ENCODE results near the gene TRIM15. TPM values are rescaled to one million over a fixed set of nuclear protein-coding genes. Genes with fewer than 3 reads are reported as not detected.

Gene TRIM15
- total and polyA plus RNA-seq, 2 experiments from 2014 or later: not detected

DNA sequence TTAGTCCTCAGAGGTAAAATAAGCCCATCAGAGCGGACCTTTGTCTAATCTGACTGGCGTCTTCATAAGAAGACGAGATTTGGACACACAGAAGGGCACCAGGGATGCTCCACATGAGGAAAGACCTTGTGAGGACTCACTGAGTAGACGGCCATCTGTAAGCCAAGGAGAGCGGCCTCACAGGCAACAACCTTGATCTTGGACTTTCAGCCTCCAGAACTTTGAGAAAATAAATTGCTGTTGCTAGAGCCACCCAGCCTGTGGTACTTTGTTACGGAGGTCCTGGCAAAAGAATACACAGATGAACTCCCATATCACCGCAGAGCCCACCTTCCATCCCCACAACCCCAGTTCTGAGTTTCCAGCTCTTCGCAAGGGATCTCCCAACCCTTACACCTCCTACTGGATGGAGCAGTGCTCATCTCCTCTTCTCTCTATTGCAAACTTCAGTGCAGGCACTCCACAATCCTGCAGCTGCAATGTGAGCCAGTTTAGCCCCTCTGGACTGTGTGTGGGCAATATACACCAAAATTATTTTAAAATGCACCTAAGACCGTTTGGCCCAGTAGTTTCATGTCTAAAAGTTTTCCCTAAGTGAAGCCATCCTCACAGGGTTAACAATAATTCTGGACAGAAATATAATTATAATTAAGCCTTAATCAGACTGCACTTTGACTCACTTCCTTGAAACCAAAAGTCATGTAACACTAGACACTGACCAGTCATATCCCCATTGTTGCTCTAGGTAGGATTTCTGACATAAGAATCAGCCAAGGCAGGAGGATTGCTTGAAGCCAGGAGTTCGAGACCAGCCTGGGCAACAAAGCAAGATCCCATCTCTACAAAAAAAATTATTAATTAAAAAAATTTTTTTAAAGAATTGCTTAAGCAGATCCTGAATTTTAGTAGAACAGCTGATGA lies 41.6 kb upstream of the TRIM15 start:
- in situ Hi-C loops (cut with MboI): no loop called here
- Histone ChIP-seq H3K27ac (no peak overlapping the region), H4K20me1 (ENCODE audit: insufficient read depth) (no peaks in the 10 kb centered on the region), H3K4me2 (ENCODE audit: unreplicated experiment) (no peak overlapping the region), H3K9ac (no peak overlapping the region), H3K79me2 (ENCODE audit: insufficient read depth) (no peaks in the 10 kb centered on the region), H3K36me3 (ENCODE audit: low read depth) (no peaks in the 10 kb centered on the region), H3K9me3 (ENCODE audit: low read depth) (no peaks in the 10 kb centered on the region), H3K9me2 (ENCODE audit: insufficient read depth) (no peaks in the 10 kb centered on the region), H3K4me1 (ENCODE audit: insufficient read depth) (0 out of 2 replicates have a peak, but pooled peaks cover 3% of the 10 kb centered on the region), H3K27me3 (replicated peaks; ENCODE audit: insufficient read depth) (peaks cover 4% of the 10 kb centered on the region; the same call in 1 of the 2 replicates), H3K4me3 (no peak overlapping the region), H3F3A (ENCODE audit: insufficient read depth) (no peaks in the 10 kb centered on the region), H2AFZ (no peak overlapping the region)
- TF ChIP-seq EZH2 (IDR thresholded peaks at IDR 0.05; ENCODE audit: insufficient read depth, poor library complexity, severe bottlenecking): no peak
- DNase-seq: no peak
- WGBS, 2 experiments (ENCODE audit: low coverage in 1 of 2, low lambda C conversion rate in 2 of 2, missing lambda C conversion rate in 2 of 2): 76 to 82% methylated on average over 10 of the region's 10 CpGs

DNA sequence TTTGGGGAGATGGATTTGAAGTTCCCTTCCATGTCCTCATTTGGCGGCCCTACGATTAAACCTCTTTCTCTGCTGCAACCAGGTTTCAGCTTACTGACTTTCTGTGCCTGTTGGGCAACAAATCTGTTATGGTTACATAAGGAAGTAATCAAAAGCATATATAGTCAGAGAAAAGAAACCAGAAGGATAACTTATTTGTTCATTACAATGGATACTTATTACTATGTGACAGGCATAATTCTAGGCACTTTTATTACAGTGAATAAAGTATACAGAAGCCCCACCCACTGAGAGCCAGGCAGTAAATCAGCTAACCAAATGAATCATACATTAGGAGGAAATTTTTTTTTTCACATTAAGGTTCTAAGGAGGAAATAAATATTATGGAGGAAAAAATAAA lies 40.8 kb upstream of the TRIM15 start:
- in situ Hi-C loops (cut with MboI): no loop called here
- 2 to 9% methylated on average over 2 of the region's 2 CpGs for WGBS, 2 experiments (ENCODE audit: low coverage in 1 of 2, low lambda C conversion rate in 2 of 2, missing lambda C conversion rate in 2 of 2)
- Histone ChIP-seq H3K4me2 (ENCODE audit: unreplicated experiment) (no peak overlapping the region), H3K9me3 (ENCODE audit: low read depth) (no peaks in the 10 kb centered on the region), H3K9ac (no peak overlapping the region), H3F3A (ENCODE audit: insufficient read depth) (no peaks in the 10 kb centered on the region), H3K4me3 (no peak overlapping the region), H3K36me3 (ENCODE audit: low read depth) (no peaks in the 10 kb centered on the region), H4K20me1 (ENCODE audit: insufficient read depth) (no peaks in the 10 kb centered on the region), H3K4me1 (ENCODE audit: insufficient read depth) (0 out of 2 replicates have a peak, but pooled peaks cover 3% of the 10 kb centered on the region), H3K9me2 (ENCODE audit: insufficient read depth) (no peaks in the 10 kb centered on the region), H3K27ac (no peak overlapping the region), H2AFZ (no peak overlapping the region), H3K79me2 (ENCODE audit: insufficient read depth) (no peaks in the 10 kb centered on the region), H3K27me3 (replicated peaks; ENCODE audit: insufficient read depth) (peaks cover 11% of the 10 kb centered on the region)
- TF ChIP-seq EZH2 (IDR thresholded peaks at IDR 0.05; ENCODE audit: insufficient read depth, poor library complexity, severe bottlenecking): no peak
- TF ChIP-seq EZH2phosphoT487 (IDR thresholded peaks at IDR 0.05; ENCODE audit: insufficient read depth, low read depth): no peak
- peak; percentile 43 for DNase-seq

DNA sequence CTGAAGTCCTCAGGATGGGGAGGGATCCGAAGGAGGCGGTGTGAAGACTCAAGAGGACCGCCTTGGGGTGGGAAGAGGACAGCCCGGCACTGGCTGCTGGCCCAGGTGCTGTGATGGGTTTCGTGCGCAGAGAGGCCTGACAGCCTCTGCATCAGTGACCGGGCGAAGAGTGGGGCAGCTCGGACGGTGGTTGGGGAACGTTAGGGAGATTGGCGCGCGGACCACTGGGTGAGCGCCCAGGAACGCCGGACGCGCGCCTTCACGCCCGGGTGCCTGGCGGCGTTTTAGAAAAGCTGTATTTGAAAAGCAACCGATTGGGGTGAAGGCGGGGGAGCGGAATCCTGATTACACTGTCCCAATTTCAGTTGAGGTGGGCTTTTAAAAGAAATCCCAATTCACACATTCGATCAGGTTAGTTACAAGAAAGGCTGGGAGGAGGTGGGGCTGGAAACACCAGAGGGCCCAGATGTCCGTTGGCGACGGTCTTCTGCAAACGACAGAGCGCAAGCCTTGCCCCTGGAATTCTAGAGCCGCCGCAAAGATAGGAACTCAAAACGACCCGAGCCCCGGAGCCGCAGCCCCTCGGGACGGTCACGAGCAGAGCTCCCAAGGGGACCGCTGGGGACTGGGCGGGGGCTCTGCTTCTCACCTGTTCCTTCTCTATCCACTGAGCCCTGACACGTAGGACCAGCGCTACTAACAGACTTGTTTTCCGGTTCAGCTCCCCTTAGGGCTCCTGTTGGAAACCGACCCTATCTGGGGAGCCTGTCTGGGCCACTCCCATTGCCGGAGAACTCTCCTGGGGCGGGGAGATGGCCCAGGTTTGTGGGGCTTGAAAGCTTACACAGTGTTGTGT lies 35.9 kb upstream of the TRIM15 start:
- Histone ChIP-seq H3K79me2 (ENCODE audit: insufficient read depth) (no peaks in the 10 kb centered on the region), H2AFZ (no peak overlapping the region), H3K9me3 (ENCODE audit: low read depth) (no peaks in the 10 kb centered on the region), H3K36me3 (ENCODE audit: low read depth) (no peaks in the 10 kb centered on the region), H3K4me2 (ENCODE audit: unreplicated experiment) (peak overlapping the region; percentile 22), H3K9ac (no peak overlapping the region), H3K4me3 (no peak overlapping the region), H3K9me2 (ENCODE audit: insufficient read depth) (no peaks in the 10 kb centered on the region), H4K20me1 (ENCODE audit: insufficient read depth) (no peaks in the 10 kb centered on the region), H3K27ac (no peak overlapping the region), H3K27me3 (replicated peaks; ENCODE audit: insufficient read depth) (peaks cover 54% of the 10 kb centered on the region), H3F3A (ENCODE audit: insufficient read depth) (no peaks in the 10 kb centered on the region), H3K4me1 (ENCODE audit: insufficient read depth) (no peaks in the 10 kb centered on the region)
- TF ChIP-seq EZH2 (IDR thresholded peaks at IDR 0.05; ENCODE audit: insufficient read depth, poor library complexity, severe bottlenecking): no peak
- TF ChIP-seq EZH2phosphoT487 (IDR thresholded peaks at IDR 0.05; ENCODE audit: insufficient read depth, low read depth): no peak
- WGBS, 2 experiments (ENCODE audit: low coverage in 1 of 2, low lambda C conversion rate in 2 of 2, missing lambda C conversion rate in 2 of 2): 8% methylated on average over 47 to 50 of the region's 50 CpGs
- in situ Hi-C loops (cut with MboI): no loop called here
- DNase-seq: peak; percentile 26

DNA sequence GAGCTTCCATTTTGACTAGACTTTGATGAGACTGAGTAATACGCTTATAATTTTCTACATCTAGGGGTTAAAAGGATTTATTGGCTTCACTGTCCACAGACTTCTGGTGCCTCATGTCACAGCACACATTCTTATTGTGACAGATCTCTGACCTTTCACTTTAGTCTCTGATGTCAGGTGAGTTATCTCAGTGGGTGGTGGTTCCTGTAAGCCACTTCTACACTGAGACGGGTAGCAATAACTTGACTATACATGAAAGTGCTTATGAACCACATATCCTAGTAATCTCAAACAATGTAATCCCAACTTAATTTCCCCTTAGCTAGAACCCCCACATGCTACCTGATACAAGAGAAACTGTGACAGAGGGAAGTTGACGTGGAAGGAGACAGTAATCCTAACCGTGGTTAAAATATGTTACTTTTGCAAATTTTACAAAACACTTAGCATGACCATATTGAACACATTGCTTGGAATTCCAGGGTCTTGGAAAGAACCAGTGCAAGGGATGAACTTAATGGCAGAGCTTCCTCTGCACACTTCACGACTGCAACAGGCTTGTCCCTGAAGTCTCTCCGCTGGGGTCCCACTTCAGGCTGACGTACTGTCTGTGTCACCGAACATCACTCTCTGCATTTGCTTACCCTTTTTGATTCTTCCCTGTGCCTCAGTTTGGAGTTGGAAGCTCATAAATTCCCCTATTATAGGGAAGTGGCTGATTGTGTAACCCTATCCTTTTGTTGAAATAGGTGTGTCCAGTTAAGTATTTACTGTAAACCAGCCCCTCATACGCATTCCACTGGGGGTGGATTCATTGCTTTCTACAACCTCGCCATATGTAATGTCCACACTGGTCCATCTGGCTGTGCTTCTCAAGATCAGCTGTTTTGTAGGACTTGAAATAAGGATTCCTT lies 33.8 kb upstream of the TRIM15 start:
- H3K9me2 ChIP-seq (ENCODE audit: insufficient read depth): no peaks in the 10 kb centered on the region
- H3F3A ChIP-seq (ENCODE audit: insufficient read depth): no peaks in the 10 kb centered on the region
- no peaks in the 10 kb centered on the region for H4K20me1 ChIP-seq (ENCODE audit: insufficient read depth)
- H3K36me3 ChIP-seq (ENCODE audit: low read depth): no peaks in the 10 kb centered on the region
- TF ChIP-seq EZH2phosphoT487 (IDR thresholded peaks at IDR 0.05; ENCODE audit: insufficient read depth, low read depth) (no peak), EZH2 (IDR thresholded peaks at IDR 0.05; ENCODE audit: insufficient read depth, poor library complexity, severe bottlenecking) (no peak)
- peaks cover 73% of the 10 kb centered on the region for H3K27me3 ChIP-seq (replicated peaks; ENCODE audit: insufficient read depth)
- no peaks in the 10 kb centered on the region for H3K4me1 ChIP-seq (ENCODE audit: insufficient read depth)
- no peaks in the 10 kb centered on the region for H3K79me2 ChIP-seq (ENCODE audit: insufficient read depth)
- H3K9ac ChIP-seq: no peak overlapping the region
- H2AFZ ChIP-seq: no peak overlapping the region
- H3K27ac ChIP-seq: no peak overlapping the region
- in situ Hi-C loops (cut with MboI): no loop called here
- H3K4me3 ChIP-seq: no peak overlapping the region
- H3K9me3 ChIP-seq (ENCODE audit: low read depth): no peaks in the 10 kb centered on the region
- WGBS, 2 experiments (ENCODE audit: low coverage in 1 of 2, low lambda C conversion rate in 2 of 2, missing lambda C conversion rate in 2 of 2): 49 to 52% methylated on average over 10 of the region's 10 CpGs
- H3K4me2 ChIP-seq (ENCODE audit: unreplicated experiment): no peak overlapping the region
- no peak for DNase-seq

Data from GM23248 (cell line).